Calu3 (cell line): ENCODE results near the gene CDH13. TPM values are rescaled to one million over a fixed set of nuclear protein-coding genes. Genes with fewer than 3 reads are reported as not detected.

Source experiments
- BruUV-seq: library from RNA; stranded (reverse); fragments of 400-500 nt; replicated peaks from 2 replicates; lab custom pipeline; 2021; lab: Mats Ljungman, UMichigan
- CTCF ChIA-PET: fragments of 300-600 bp; sonication (Branson Sonifier 250); formaldehyde crosslinking; loops from one replicate; lab custom pipeline; 2022; ENCODE audit warnings: antibody characterized with exemption; lab: Charles Lee
- DNase-seq: peaks from one replicate; pipeline ENCODE4 v3.0.0; 2022
- H3K27ac Mint-ChIP-seq: one replicate; pipeline ENCODE4 v1.8.0; 2022; ENCODE audit warnings: mixed read lengths; ENCODE audit not compliant: unreplicated experiment
- H3K27me3 Mint-ChIP-seq: one replicate; pipeline ENCODE4 v1.8.0; 2022; ENCODE audit warnings: mixed read lengths; ENCODE audit not compliant: unreplicated experiment
- H3K36me3 Mint-ChIP-seq: one replicate; pipeline ENCODE4 v1.8.0; 2022; ENCODE audit warnings: mild to moderate bottlenecking, moderate library complexity, mixed read lengths; ENCODE audit not compliant: insufficient read depth, unreplicated experiment
- H3K4me1 Mint-ChIP-seq: one replicate; pipeline ENCODE4 v1.8.0; 2022; ENCODE audit warnings: mild to moderate bottlenecking, low read depth, mixed read lengths; ENCODE audit not compliant: unreplicated experiment
- H3K4me3 Mint-ChIP-seq: one replicate; pipeline ENCODE4 v1.8.0; 2022; ENCODE audit warnings: mild to moderate bottlenecking, low read depth, moderate library complexity, mixed read lengths; ENCODE audit not compliant: unreplicated experiment
- H3K9me3 Mint-ChIP-seq: one replicate; pipeline ENCODE4 v1.8.0; 2022; ENCODE audit warnings: low read depth, mixed read lengths; ENCODE audit not compliant: unreplicated experiment
- CTCF ChIP-seq: fragments of 200-600 bp; IDR thresholded peaks from one replicate; pipeline ENCODE4 v1.8.0; 2022; ENCODE audit warnings: antibody characterized with exemption; ENCODE audit not compliant: unreplicated experiment
- intact Hi-C: fragments of 100-400 bp; cut with micrococcal nuclease; formaldehyde crosslinking; loops from one replicate; pipeline ENCODE4 v1.10.0; 2022; ENCODE audit not compliant: unreplicated experiment
- total RNA-seq: library from RNA; stranded (reverse); gene quantifications from 2 replicates; pipeline ENCODE4 v1.2.3, GENCODE V29; 2022

CDH13 gene
- total RNA-seq, 1 experiment from 2014 or later: not detected

- Mint-ChIP-seq H3K36me3 (no peaks in the 10 kb centered on the region), H3K4me3 (no peak overlapping the region), H3K4me1 (peaks cover 8% of the 10 kb centered on the region), H3K9me3 (peaks cover 3% of the 10 kb centered on the region), H3K27me3 (no peaks in the 10 kb centered on the region), H3K27ac (no peak overlapping the region)
- intact Hi-C loops: loop anchor here (1.0 kb wide), 1 partner anchor 376 kb away; no protein-coding TSS in a partner anchor
- no peak for DNase-seq
- CTCF ChIA-PET: no interaction called here
- no TSS peak for BruUV-seq
- TF ChIP-seq CTCF: no peak
Measured at GRCh38 chr16:82639263-82639662, 12.5 kb downstream of the CDH13 start.

DNA sequence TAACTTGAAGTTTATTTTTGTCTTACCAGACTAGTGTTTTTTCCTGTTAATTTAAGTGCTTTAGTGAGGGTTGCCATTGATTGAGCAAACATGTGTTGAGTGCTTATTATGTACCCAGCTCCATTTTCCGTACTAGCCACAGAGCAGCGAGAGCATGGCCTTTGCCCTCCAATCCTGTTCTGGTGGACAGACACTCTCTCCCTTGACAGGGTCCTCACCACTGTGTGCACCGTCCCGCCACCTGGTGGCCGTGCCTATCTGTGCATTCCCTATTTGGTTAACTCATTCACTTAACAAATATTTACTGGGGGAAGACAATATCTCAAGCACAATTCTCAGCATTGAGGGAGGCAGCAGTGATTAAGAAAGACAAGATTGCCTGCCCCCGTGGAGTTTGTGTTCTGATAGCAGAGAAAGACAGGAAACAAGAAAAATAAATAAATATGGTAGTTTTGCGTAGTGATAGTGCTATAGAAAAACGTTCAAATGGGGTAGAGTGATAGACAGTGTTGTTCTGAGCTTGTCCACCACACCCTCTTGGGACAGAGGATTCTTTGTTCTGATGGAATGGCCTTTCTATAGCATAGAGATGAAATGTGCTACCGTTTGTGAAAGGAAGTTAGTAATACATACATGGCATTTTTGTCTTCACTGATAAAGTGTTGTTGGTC is 13.0 kb downstream of the CDH13 start:
- intact Hi-C loops: loop anchor here (1.0 kb wide), 1 partner anchor 376 kb away; no protein-coding TSS in a partner anchor
- peak; percentile 79 for TF ChIP-seq CTCF
- CTCF ChIA-PET: no interaction called here
- no peak overlapping the region for H3K27ac Mint-ChIP-seq
- H3K4me3 Mint-ChIP-seq: no peak overlapping the region
- no peaks in the 10 kb centered on the region for H3K27me3 Mint-ChIP-seq
- peaks cover 8% of the 10 kb centered on the region for H3K4me1 Mint-ChIP-seq
- H3K36me3 Mint-ChIP-seq: no peaks in the 10 kb centered on the region
- peak; percentile 74 for DNase-seq
- peaks cover 3% of the 10 kb centered on the region for H3K9me3 Mint-ChIP-seq
- BruUV-seq: no TSS peak

- no TSS peak for BruUV-seq
- H3K27ac Mint-ChIP-seq: no peak overlapping the region
- H3K4me1 Mint-ChIP-seq: peaks cover 8% of the 10 kb centered on the region
- intact Hi-C loops: no loop called here
- no peak for DNase-seq
- peaks cover 3% of the 10 kb centered on the region for H3K9me3 Mint-ChIP-seq
- CTCF ChIA-PET: interaction anchor here (0.6 kb wide), 1 partner anchor 154 kb away, joined by 5 read pairs; no protein-coding TSS in a partner anchor
- no peak for TF ChIP-seq CTCF
- H3K4me3 Mint-ChIP-seq: no peak overlapping the region
- H3K36me3 Mint-ChIP-seq: no peaks in the 10 kb centered on the region
- H3K27me3 Mint-ChIP-seq: peaks cover 6% of the 10 kb centered on the region
Measured at GRCh38 chr16:82641336-82641984, 14.7 kb downstream of the CDH13 start.

DNA sequence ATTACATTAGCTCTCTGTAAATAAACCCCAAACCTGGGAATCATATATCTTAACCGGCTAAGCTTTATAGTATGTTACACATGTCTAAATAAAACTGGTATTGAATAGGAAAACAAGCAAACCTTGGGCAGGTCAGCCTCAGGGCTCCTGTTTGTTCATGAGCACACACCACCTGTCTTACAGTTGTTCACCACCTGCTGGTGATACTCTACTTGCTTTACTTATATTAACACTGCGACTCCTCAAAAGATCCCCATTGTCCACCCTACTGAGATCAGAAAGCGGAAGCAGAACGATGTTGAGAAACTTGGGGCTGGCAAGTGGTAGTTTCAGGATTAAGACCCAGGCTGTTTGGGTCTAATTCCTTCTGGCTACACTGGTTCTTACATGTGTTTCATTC is 16.4 kb downstream of the CDH13 start:
- no peaks in the 10 kb centered on the region for H3K36me3 Mint-ChIP-seq
- H3K27ac Mint-ChIP-seq: no peak overlapping the region
- peaks cover 23% of the 10 kb centered on the region for H3K27me3 Mint-ChIP-seq
- BruUV-seq: no TSS peak
- peaks cover 8% of the 10 kb centered on the region for H3K4me1 Mint-ChIP-seq
- DNase-seq: no peak
- CTCF ChIA-PET: no interaction called here
- intact Hi-C loops: no loop called here
- peaks cover 3% of the 10 kb centered on the region for H3K9me3 Mint-ChIP-seq
- TF ChIP-seq CTCF: no peak
- no peak overlapping the region for H3K4me3 Mint-ChIP-seq
